DOHH2 (cell line): ENCODE results near the gene CATSPER1.

Experiments
- EZH2phosphoT487 ChIP-seq: fragments of 200-600 bp; sonication (generic); IDR thresholded peaks from 2 replicates; pipeline ENCODE4 v1.6.1; 2017; ENCODE audit warnings: borderline replicate concordance, mild to moderate bottlenecking, antibody characterized with exemption, low read length, moderate library complexity, mixed read lengths
- TF ChIP-seq, protein P1 (sequence below): fragments of 200-600 bp; sonication (generic); IDR thresholded peaks from one replicate; pipeline ENCODE4 v1.5.1; 2014; ENCODE audit warnings: antibody characterized with exemption, mild to moderate bottlenecking, low read depth, low read length; ENCODE audit not compliant: poor library complexity, severe bottlenecking

DNA sequence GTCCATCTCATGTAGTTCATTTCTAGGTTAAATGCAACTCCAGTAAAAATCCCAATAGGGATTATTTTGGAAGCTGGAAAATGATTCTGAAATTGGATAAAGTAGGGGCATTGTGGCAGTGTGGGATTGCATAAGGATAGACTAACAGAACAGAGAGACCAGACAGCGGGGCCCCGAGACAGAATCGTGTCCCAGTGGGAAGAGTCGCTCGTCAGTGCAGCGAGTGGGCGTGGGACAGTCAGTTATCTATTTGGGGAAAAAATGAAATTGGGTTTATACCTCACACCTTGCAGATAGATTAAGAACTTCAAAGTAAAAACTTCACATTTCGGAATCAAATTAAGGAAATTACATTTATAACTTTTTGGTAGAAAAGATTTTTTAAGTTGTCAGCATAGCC lies 54.2 kb downstream of the CATSPER1 start:
- TF ChIP-seq, protein P1, sequence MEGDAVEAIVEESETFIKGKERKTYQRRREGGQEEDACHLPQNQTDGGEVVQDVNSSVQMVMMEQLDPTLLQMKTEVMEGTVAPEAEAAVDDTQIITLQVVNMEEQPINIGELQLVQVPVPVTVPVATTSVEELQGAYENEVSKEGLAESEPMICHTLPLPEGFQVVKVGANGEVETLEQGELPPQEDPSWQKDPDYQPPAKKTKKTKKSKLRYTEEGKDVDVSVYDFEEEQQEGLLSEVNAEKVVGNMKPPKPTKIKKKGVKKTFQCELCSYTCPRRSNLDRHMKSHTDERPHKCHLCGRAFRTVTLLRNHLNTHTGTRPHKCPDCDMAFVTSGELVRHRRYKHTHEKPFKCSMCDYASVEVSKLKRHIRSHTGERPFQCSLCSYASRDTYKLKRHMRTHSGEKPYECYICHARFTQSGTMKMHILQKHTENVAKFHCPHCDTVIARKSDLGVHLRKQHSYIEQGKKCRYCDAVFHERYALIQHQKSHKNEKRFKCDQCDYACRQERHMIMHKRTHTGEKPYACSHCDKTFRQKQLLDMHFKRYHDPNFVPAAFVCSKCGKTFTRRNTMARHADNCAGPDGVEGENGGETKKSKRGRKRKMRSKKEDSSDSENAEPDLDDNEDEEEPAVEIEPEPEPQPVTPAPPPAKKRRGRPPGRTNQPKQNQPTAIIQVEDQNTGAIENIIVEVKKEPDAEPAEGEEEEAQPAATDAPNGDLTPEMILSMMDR, result no peak
- TF ChIP-seq EZH2phosphoT487, result no peak
